Epithelial cell of esophagus (primary cell): ENCODE data around the gene FOXC2.

ENCODE experiments used
- DNase-seq: peaks from one replicate; pipeline ENCODE4 v3.0.0; 2010; ENCODE audit warnings: low read depth
- H3K4me3 ChIP-seq: 2 replicates; pipeline ENCODE4 v1.5.1; 2011; ENCODE audit warnings: mild to moderate bottlenecking, low read length, control low read depth
- CTCF ChIP-seq: IDR thresholded peaks from 2 replicates; pipeline ENCODE4 v1.5.1; 2011; ENCODE audit warnings: low read depth, mild to moderate bottlenecking, low read length, control low read depth, inconsistent platforms; ENCODE audit not compliant: insufficient read depth; ENCODE audit errors: missing control alignments

The FOXC2 gene

GRCh38 chr16:86608301-86608747 lies 41.7 kb downstream of the FOXC2 start:
- no peak for TF ChIP-seq CTCF
- no peak overlapping the region for H3K4me3 ChIP-seq
- DNase-seq, result no peak

- DNase-seq, result no peak
These were observed 42.5 kb downstream of the FOXC2 start for GRCh38 chr16:86609115-86609514.

DNA sequence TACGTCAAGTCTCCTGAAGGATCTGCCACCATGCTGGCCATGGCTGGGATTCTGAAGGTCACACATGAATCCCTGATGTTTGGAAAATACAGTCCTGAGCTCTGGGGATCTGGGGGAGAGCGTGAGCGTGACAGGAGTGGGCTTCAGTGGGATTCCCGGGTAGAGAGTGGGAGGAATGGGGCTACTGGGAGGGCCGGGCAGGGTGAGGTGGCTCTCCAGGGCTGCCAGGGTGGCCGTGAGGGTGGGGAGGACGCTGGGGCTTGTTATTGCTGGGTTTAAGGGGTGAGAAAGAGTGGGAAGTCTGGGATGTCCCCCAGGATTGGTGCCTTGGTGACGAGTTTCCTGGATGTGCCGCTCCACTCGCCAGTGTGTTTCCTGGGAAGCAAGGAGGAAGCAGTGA lies 43.0 kb downstream of the FOXC2 start:
- H3K4me3 ChIP-seq, result no peak overlapping the region
- DNase-seq, result no peak
- no peak for TF ChIP-seq CTCF

More at GRCh38 chr16:86609115-86609514, 42.5 kb downstream of the FOXC2 start:
- no peak for TF ChIP-seq CTCF
- H3K4me3 ChIP-seq, result no peak overlapping the region

DNA sequence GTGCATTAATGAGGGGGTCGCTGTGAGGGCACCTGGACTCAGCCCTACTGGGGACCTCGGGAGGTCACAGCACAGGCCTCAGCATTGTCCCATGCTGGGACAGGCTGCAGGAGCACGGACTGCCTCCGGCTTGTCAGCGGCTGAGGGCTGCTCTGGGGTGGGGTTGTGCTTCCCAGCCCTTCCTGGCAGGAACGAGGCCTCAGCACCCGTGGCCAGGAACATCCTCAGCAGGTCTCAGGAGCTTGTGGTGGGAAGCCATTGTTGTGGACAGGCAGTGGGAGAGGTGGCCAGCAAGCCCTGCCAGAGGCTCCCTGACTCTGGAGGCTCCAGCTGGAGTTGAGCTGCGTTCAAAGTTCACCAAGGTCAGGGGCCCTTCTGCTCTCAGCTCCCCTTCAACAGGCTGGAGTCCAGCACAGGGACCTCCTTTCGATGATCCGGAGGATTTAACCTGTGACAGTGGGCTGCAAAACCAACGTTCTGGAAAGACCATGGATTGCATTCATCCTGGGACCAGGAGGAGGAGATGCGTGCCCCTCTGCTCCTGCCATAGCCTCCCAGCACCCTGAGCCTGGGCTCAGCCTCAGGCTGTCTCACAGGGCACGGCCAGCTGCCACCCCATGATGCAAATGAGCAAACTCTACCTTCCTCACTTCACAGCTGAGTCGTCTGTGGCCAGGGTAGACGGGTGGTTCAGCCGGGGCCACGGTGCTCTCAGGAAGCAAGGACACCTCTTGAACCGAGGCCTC lies 44.3 kb downstream of the FOXC2 start:
- TF ChIP-seq CTCF, result no peak
- DNase-seq, result no peak
- no peak overlapping the region for H3K4me3 ChIP-seq

GRCh38 chr16:86611525-86611855 lies 44.9 kb downstream of the FOXC2 start:
- TF ChIP-seq CTCF, result no peak
- no peak for DNase-seq
- H3K4me3 ChIP-seq, result no peak overlapping the region

- H3K4me3 ChIP-seq, result no peak overlapping the region
- no peak for DNase-seq
- TF ChIP-seq CTCF, result no peak
These were observed 45.3 kb downstream of the FOXC2 start for GRCh38 chr16:86611941-86612340.

DNA sequence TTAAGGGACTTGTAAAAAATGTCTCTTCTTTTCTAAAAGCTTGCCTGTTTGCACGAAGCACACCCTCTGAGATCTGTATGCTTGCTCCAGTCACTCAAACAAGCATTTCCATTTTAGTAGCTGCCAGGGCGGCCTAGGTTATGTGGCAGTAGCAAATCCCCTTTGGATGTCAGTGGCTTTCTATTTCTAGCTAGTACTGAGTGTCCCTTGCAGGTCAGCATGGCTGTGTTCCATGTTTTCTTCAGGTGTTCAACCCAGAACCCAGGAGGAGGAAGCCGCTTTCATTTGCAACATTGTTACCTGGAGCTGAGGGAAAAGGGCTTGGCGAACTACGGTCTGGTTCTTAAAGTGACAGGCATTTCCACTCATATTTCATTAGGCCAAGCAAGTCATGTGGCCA lies 48.1 kb downstream of the FOXC2 start:
- no peak for TF ChIP-seq CTCF
- H3K4me3 ChIP-seq, result no peak overlapping the region

More for the DNA sequence above, 48.1 kb downstream of the FOXC2 start:
- DNase-seq, result no peak
